Ishikawa (cell line): ENCODE data around the gene CACNB4.

Experiments
- CEBPB ChIP-seq: IDR thresholded peaks from 2 replicates; pipeline ENCODE4 v1.6.1; 2012
- CREB1 ChIP-seq: IDR thresholded peaks from 2 replicates; pipeline ENCODE4 v1.6.1; 2012; ENCODE audit warnings: low read depth
- EGR1 ChIP-seq: IDR thresholded peaks from 2 replicates; pipeline ENCODE4 v1.6.1; 2012
- EP300 ChIP-seq: IDR thresholded peaks from 2 replicates; pipeline ENCODE4 v1.6.1; 2012; ENCODE audit warnings: borderline replicate concordance
- FOXM1 ChIP-seq: IDR thresholded peaks from 2 replicates; pipeline ENCODE4 v1.6.1; 2012; ENCODE audit warnings: low read depth, borderline replicate concordance
- MAX ChIP-seq: IDR thresholded peaks from 2 replicates; pipeline ENCODE4 v1.6.1; 2012
- NFIC ChIP-seq: IDR thresholded peaks from 2 replicates; pipeline ENCODE4 v1.6.1; 2012
- RAD21 ChIP-seq: IDR thresholded peaks from 2 replicates; pipeline ENCODE4 v1.6.1; 2012; ENCODE audit warnings: low read depth
- REST ChIP-seq: IDR thresholded peaks from 2 replicates; pipeline ENCODE4 v1.6.1; 2012; ENCODE audit warnings: low read depth, mild to moderate bottlenecking
- TAF1 ChIP-seq: IDR thresholded peaks from 2 replicates; pipeline ENCODE4 v1.6.1; 2012; ENCODE audit warnings: low read depth, mild to moderate bottlenecking
- TCF12 ChIP-seq: IDR thresholded peaks from 2 replicates; pipeline ENCODE4 v1.6.1; 2012; ENCODE audit warnings: low read depth
- TEAD4 ChIP-seq: IDR thresholded peaks from 2 replicates; pipeline ENCODE4 v1.6.1; 2012
- USF1 ChIP-seq: IDR thresholded peaks from 2 replicates; pipeline ENCODE4 v1.6.1; 2012
- YY1 ChIP-seq: IDR thresholded peaks from 2 replicates; pipeline ENCODE4 v1.6.1; 2012; ENCODE audit warnings: low read depth
- ZBTB7A ChIP-seq: IDR thresholded peaks from 2 replicates; pipeline ENCODE4 v1.6.1; 2012; ENCODE audit warnings: low read depth

Gene CACNB4

GRCh38 chr2:151869291-151869690 lies 229.6 kb downstream of the CACNB4 start:
- TF ChIP-seq MAX (no peak), YY1 (no peak)

GRCh38 chr2:151862700-151863099 lies 236.1 kb downstream of the CACNB4 start:
- TF ChIP-seq MAX (no peak), EP300 (no peak), TCF12 (no peak), USF1 (peak; percentile 80)

GRCh38 chr2:151861174-151861573 lies 237.7 kb downstream of the CACNB4 start:
- no peak for TF ChIP-seq CEBPB
- TF ChIP-seq FOXM1: no peak
- TF ChIP-seq EP300: no peak
- TF ChIP-seq EGR1: no peak
- TF ChIP-seq CREB1: no peak
- TF ChIP-seq REST: no peak
- no peak for TF ChIP-seq TEAD4
- no peak for TF ChIP-seq NFIC
- TF ChIP-seq MAX: no peak
- no peak for TF ChIP-seq RAD21
- no peak for TF ChIP-seq TCF12
- TF ChIP-seq ZBTB7A: no peak
- no peak for TF ChIP-seq TAF1

- TF ChIP-seq CEBPB: no peak
- TF ChIP-seq CREB1: no peak
- TF ChIP-seq MAX: no peak
- no peak for TF ChIP-seq TAF1
- no peak for TF ChIP-seq EP300
- no peak for TF ChIP-seq REST
- no peak for TF ChIP-seq RAD21
- TF ChIP-seq USF1: no peak
- TF ChIP-seq YY1: no peak
- TF ChIP-seq EGR1: no peak
- TF ChIP-seq ZBTB7A: no peak
- TF ChIP-seq FOXM1: no peak
- no peak for TF ChIP-seq NFIC
- no peak for TF ChIP-seq TEAD4
- TF ChIP-seq TCF12: no peak
Measured at GRCh38 chr2:151860613-151861146, 238.2 kb downstream of the CACNB4 start.

- TF ChIP-seq TAF1: no peak
- no peak for TF ChIP-seq NFIC
- TF ChIP-seq REST: no peak
- no peak for TF ChIP-seq RAD21
- no peak for TF ChIP-seq YY1
- TF ChIP-seq EGR1: no peak
- no peak for TF ChIP-seq EP300
- TF ChIP-seq USF1: no peak
- no peak for TF ChIP-seq ZBTB7A
Measured at GRCh38 chr2:151860210-151860609, 238.6 kb downstream of the CACNB4 start.
